Loucy (cell line): ENCODE results near the gene TF.

Source experiments
- CTCF ChIP-seq: fragments of 200-600 bp; sonication (generic); conservative IDR thresholded peaks from 2 replicates; pipeline ENCODE4 v1.5.1; 2014; ENCODE audit warnings: mild to moderate bottlenecking, antibody characterized with exemption, low read length
- EZH2phosphoT487 ChIP-seq: fragments of 200-600 bp; IDR thresholded peaks from 2 replicates; pipeline ENCODE4 v1.6.1; 2018; ENCODE audit warnings: antibody characterized with exemption, mild to moderate bottlenecking, moderate library complexity, borderline replicate concordance

GRCh38 chr3:133750259-133750656 lies 4.1 kb downstream of the TF start:
- TF ChIP-seq CTCF: no peak
- no peak for TF ChIP-seq EZH2phosphoT487
